GM12878 (cell line): ENCODE results near the gene ZNF592. TPM values are rescaled to one million over a fixed set of nuclear protein-coding genes. Genes with fewer than 3 reads are reported as not detected.

ENCODE experiments used
- CEBPB ChIP-seq, 2 experiments: fragments of 150-350 bp in 1 of 2; IDR thresholded peaks; 2 replicates each; pipeline ENCODE4 v1.6.1; 2012 to 2014; ENCODE audit warnings: low read depth in 2 of 2, low read length in 2 of 2, borderline replicate concordance in 1 of 2, inconsistent platforms in 1 of 2
- FOXK2 ChIP-seq: fragments of 450-650 bp; IDR thresholded peaks from 2 replicates; pipeline ENCODE4 v1.6.1; 2017; ENCODE audit warnings: mild to moderate bottlenecking, moderate library complexity
- SP1 ChIP-seq: IDR thresholded peaks from one replicate; pipeline ENCODE4 v1.6.1; 2011; ENCODE audit warnings: low read depth, low read length
- polyA plus RNA-seq, 11 experiments: library from polyadenylated mRNA; depleted of rRNA in 4 of 11; unstranded in 6 of 11; stranded (reverse) in 5 of 11; fragments of >200 nt; fragmentation: Nextera tagmentation in 4 of 11; fragmentation: Illumina TruSeq in 1 of 11; extraction: Ambion mirVana in 4 of 11; extraction: Trizol in 1 of 11; gene quantifications; 1 replicate in 1 of 11; 2 replicates in 10 of 11; pipeline versions ENCODE4 v1.2.1 to v1.2.3, GENCODE V29; 2011 to 2016; ENCODE audit warnings: inconsistent platforms in 2 of 11, missing spikeins in 2 of 11, low read depth in 1 of 11
- total RNA-seq, 4 experiments: library from RNA; depleted of rRNA in 3 of 4; stranded (reverse); fragments of >200 nt in 3 of 4; fragmentation: Illumina TruSeq in 1 of 4; extraction: Trizol in 1 of 4; gene quantifications; 2 replicates each; pipeline versions ENCODE4 v1.2.1 to v1.2.3, GENCODE V29; 2013 to 2021
- TF ChIP-seq, protein P1 (sequence below): fragments of 450-650 bp; IDR thresholded peaks from 2 replicates; pipeline ENCODE4 v1.6.1; 2017; ENCODE audit warnings: mild to moderate bottlenecking, moderate library complexity
- TF ChIP-seq, protein P2 (sequence below): fragments of 450-650 bp; formaldehyde crosslinking; IDR thresholded peaks from 2 replicates; pipeline ENCODE4 v1.4.0; 2020; ENCODE audit warnings: mild to moderate bottlenecking, moderate library complexity

ZNF592 gene
- total and polyA plus RNA-seq, 10 of the 15 experiments (the other 5 are each of a cell fraction or from before 2014, with no cell fraction given), result 0.95 to 23.7 (median 8.6) TPM

DNA sequence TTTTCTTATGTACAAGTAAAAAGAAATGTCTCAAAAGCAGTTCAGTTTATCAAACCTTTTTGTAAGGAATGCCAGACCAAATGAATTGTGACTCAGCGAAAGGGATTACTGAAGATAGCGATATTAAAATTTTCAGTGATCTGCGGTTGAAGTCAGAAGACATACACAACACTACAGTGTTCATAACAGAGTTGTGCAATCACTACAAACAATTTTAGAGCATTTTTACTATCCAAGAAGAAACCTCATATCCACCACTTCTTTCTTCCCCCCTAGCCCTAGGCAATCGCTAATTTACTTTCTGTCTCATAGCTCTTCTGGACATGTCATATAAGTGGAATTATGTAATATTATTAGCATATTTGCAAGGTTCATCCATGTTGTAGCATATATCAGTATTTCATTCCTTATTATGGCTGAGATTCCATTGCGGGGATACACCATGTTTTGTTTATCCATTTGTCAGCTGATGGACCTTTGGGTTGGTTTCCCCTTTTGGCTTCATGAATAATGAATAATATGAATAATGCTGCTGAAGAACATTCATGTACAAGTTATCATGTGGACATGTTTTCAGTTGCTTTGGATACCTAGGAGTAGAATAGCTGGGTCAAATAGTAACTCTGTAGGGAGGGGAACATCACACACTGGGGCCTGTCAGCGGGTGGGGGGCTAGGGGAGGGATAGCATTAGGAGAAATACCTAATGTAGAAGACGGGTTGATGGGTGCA, 45.2 kb downstream of the ZNF592 start (continued):
- TF ChIP-seq, protein P1, sequence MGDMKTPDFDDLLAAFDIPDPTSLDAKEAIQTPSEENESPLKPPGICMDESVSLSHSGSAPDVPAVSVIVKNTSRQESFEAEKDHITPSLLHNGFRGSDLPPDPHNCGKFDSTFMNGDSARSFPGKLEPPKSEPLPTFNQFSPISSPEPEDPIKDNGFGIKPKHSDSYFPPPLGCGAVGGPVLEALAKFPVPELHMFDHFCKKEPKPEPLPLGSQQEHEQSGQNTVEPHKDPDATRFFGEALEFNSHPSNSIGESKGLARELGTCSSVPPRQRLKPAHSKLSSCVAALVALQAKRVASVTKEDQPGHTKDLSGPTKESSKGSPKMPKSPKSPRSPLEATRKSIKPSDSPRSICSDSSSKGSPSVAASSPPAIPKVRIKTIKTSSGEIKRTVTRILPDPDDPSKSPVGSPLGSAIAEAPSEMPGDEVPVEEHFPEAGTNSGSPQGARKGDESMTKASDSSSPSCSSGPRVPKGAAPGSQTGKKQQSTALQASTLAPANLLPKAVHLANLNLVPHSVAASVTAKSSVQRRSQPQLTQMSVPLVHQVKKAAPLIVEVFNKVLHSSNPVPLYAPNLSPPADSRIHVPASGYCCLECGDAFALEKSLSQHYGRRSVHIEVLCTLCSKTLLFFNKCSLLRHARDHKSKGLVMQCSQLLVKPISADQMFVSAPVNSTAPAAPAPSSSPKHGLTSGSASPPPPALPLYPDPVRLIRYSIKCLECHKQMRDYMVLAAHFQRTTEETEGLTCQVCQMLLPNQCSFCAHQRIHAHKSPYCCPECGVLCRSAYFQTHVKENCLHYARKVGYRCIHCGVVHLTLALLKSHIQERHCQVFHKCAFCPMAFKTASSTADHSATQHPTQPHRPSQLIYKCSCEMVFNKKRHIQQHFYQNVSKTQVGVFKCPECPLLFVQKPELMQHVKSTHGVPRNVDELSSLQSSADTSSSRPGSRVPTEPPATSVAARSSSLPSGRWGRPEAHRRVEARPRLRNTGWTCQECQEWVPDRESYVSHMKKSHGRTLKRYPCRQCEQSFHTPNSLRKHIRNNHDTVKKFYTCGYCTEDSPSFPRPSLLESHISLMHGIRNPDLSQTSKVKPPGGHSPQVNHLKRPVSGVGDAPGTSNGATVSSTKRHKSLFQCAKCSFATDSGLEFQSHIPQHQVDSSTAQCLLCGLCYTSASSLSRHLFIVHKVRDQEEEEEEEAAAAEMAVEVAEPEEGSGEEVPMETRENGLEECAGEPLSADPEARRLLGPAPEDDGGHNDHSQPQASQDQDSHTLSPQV, result no peak
- TF ChIP-seq CEBPB (IDR thresholded peaks at IDR 0.05; ENCODE audit: borderline replicate concordance in 1 of 2, low read depth in 2 of 2, low read length in 2 of 2) (no peak), SP1 (no peak), FOXK2 (no peak)
- TF ChIP-seq, protein P2, sequence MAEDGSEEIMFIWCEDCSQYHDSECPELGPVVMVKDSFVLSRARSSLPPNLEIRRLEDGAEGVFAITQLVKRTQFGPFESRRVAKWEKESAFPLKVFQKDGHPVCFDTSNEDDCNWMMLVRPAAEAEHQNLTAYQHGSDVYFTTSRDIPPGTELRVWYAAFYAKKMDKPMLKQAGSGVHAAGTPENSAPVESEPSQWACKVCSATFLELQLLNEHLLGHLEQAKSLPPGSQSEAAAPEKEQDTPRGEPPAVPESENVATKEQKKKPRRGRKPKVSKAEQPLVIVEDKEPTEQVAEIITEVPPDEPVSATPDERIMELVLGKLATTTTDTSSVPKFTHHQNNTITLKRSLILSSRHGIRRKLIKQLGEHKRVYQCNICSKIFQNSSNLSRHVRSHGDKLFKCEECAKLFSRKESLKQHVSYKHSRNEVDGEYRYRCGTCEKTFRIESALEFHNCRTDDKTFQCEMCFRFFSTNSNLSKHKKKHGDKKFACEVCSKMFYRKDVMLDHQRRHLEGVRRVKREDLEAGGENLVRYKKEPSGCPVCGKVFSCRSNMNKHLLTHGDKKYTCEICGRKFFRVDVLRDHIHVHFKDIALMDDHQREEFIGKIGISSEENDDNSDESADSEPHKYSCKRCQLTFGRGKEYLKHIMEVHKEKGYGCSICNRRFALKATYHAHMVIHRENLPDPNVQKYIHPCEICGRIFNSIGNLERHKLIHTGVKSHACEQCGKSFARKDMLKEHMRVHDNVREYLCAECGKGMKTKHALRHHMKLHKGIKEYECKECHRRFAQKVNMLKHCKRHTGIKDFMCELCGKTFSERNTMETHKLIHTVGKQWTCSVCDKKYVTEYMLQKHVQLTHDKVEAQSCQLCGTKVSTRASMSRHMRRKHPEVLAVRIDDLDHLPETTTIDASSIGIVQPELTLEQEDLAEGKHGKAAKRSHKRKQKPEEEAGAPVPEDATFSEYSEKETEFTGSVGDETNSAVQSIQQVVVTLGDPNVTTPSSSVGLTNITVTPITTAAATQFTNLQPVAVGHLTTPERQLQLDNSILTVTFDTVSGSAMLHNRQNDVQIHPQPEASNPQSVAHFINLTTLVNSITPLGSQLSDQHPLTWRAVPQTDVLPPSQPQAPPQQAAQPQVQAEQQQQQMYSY, result no peak
